Ammon's horn (tissue), 1 donor: Measurements from ENCODE around the gene HSD11B2.

Source experiments
- DNase-seq: peaks from one replicate; pipeline ENCODE4 v3.0.0-alpha.2; 2016; ENCODE audit warnings: low spot score

Gene HSD11B2

DNA sequence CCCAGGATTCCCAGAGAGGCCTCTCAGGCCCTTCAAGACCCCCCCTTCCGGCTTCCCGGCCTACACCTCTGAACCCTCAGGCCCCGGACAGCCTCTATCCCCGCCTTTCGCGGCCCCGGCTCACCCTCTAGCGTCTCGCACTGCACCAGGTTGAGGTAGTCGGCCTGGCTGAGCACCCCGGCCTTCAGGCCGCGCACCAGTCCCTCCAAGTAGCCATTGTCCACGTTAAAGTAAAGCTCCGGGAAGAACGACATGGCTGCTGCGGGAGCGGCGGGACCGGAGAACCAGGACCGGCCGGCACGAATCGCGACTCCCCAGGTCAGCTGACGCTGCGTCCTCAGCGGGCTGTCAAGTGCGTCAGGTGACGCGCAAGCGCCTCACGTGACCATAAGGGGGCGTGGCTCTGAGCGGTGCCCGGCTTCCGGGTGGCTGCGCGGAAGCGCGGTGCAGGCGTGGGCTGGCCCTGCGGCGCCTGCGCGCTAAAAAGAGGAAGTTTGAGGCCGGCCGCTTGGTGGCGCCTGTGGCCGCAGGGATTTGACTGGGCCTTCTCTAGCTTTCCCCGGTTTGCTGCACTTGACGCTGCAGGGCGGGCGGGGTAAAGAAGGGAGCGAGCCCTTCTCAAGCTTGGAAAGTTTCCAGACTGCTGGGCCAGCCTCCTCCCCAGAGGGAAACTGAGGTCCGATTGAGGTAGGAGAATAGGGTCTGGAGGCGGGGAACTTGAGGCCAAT lies 50.1 kb downstream of the HSD11B2 start, which contains the start of gene ATP6V0D1:
Gene ATP6V0D1, minus strand, starts transcription at position 325 of the 728 bp plus-strand sequence. Its CDS starts 71 bp downstream, at position 254.
- DNase-seq: peak; percentile 97

DNA sequence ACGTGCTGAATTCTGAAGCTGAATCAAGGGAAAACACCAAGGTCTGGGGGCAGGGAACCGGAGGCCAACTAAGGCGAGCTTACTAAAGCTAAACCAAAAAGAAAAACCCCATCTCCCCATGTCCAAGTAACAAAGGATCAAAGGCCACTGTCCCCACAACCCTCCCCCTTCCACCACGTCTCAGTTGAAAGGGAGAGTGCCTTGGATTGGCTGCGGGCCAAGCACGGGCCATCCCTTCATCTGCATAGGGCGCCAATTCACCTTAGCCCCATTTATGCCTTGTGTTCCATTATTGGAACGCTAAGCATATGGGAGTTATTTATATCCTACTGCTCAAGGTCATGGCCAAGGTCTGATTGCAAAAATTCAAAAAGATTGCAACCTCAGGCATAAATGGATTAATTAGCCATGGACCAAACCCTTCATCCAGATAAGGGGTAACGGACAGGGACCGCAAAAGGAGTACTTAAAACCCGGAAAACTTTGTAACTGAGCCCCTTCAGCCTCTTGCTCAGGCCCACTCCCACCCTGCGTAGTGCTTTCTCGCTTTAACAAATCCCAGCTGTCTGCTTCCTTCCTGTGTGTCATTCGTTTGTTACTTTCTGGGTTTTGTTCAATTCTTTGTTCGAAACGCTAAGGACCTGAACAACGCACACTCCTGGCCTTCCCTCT lies 50.8 kb downstream of the HSD11B2 start:
- DNase-seq: peak; percentile 49

DNA sequence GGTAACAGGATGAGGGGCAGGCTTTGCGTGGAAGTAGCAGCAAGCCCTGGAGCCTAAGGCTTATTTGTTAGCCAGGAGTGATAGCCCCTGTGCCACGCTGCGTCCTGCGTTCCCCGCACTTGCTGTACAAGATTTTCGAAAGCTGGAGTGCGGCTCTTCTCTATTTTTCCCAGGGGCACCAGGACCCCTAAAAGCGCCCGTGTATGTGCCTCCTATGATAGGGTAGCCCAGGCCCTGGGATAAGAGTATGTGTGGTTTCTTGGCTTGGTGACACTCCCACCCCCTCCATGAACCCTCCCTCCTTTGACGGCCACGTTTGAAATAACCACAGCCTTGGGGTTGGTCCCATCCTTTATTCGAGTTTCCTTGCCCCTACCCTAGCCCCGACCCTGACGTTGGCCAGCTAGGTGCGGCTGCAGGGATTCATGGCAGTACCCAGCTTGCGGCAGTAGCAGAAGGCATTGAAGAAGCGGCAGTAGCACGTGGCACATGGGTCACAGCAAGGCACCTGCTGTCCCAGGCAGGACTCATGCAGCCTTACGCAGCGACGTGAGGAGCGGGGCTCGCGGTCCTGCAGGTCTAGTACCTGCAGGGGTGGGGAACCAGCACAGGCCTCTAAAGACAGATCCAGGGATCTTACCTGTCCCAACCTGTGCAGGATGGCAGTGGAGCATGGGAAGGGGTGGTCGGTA lies 51.5 kb downstream of the HSD11B2 start:
- DNase-seq: no peak

DNA sequence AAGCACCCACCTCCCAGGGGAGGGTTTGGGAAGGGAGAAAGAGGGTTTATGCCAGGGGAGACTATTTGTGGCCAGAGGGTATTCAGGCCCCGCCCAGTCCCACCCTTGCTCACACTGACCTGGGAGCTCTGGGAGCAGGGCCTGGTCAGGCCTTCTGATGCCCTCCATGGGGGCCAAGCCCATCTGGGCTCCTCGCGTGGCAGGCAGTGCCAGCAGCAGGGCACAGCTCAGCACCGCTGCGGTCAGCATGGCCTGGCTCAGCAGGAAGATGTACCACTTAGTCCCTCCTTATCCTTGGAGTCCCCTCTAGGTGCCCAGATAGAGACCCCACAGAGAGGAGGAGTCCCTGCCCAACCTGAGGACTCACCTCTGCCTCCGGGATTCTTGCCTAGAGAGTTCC lies 52.2 kb downstream of the HSD11B2 start, which contains the start of gene AGRP:
Gene AGRP, minus strand, starts transcription at position 398 of the 400 bp plus-strand sequence. Its CDS starts 149 bp downstream, at position 249.
- DNase-seq: no peak

DNA sequence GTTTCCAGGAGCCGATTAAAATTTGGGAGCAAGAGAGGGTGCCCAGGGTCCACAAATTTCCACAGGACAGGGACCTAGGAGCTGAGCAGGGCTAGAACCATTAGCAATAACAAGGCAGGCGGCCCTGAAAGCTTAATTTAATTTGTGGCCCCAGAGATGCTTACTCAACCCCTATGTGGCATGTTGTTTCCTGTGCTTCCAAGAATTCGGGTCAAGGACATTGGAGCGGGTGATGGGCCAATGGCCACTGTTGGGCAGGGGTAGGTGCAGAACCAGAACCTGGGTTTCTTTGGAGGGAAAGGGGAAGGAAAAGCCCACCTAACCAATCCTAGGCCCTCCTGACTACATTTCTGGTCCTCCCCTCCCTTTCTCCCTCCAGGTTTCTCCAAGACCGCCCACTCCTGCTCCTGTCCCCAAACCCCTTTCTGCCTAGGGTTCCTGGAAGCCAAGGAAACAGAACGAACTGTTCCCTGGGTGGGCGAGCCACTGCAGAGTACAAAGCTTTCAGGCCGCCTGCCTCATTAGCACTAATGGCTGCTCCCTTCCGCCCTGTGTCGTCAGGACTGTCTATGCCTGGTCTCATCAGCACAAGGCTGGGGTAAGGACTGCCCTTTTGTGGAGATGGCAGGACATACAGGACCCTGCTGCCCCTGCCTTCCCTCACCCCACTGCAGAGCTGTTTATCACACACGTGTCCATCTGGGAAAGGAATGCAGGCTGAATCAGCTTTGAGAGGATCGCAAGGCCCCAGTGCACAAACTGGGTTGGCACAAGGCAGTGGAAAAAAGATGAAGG lies 53.0 kb downstream of the HSD11B2 start:
- no peak for DNase-seq

DNA sequence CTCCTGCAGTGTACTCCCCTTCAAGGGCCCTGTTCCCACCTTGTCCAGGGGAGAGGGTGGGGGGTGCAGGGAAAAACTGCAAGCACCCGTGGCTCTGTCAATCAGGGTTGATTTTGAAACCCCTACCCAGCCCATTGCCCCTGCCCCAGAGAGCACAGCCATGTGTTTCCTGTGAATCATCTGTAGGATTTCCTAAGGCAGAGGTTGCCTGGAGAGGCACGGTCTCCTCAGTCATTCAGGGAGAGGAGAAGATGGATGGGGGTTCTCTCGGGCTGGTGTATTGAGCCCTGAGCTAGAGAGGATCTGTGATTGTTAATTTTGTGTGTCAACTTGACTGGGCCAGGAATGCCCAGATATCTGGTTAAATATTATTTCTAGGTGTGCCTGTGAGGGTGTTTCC lies 55.9 kb downstream of the HSD11B2 start:
- DNase-seq: no peak
